DND-41 (cell line): ENCODE data around the gene NID2.

Experiments
- CTCF ChIP-seq: IDR thresholded peaks from 2 replicates; pipeline ENCODE4 v1.5.1; 2012; ENCODE audit warnings: borderline replicate concordance, low read length, moderate library complexity, mild to moderate bottlenecking; ENCODE audit not compliant: poor library complexity, severe bottlenecking; ENCODE audit errors: extremely low read depth
- EZH2 ChIP-seq: IDR thresholded peaks from 3 replicates; pipeline ENCODE4 v1.6.1; 2012; ENCODE audit warnings: borderline replicate concordance, low read depth, mild to moderate bottlenecking, moderate library complexity, low read length, inconsistent platforms; ENCODE audit not compliant: severe bottlenecking

- TF ChIP-seq CTCF (no peak), EZH2 (no peak)
Observed at GRCh38 chr14:52042371-52043289, 26.2 kb downstream of the NID2 start.
